GM23248 (cell line): ENCODE measurements around the gene FLRT1. TPM values are rescaled to one million over a fixed set of nuclear protein-coding genes. Genes with fewer than 3 reads are reported as not detected.

Experiments
- DNase-seq: peaks from one replicate; pipeline ENCODE4 v3.0.0-alpha.2; 2015
- H2AFZ ChIP-seq: fragments of 200-600 bp; sonication (generic); 2 replicates; pipeline ENCODE4 v1.6.1; 2016; ENCODE audit warnings: antibody characterized with exemption
- H3F3A ChIP-seq: fragments of 200-600 bp; sonication (generic); 2 replicates; pipeline ENCODE4 v1.6.1; 2016; ENCODE audit warnings: mild to moderate bottlenecking, antibody characterized with exemption, mixed run types; ENCODE audit not compliant: insufficient read depth
- H3K27ac ChIP-seq: fragments of 200-600 bp; sonication (generic); 2 replicates; pipeline ENCODE4 v1.5.1; 2016; ENCODE audit warnings: mild to moderate bottlenecking
- H3K27me3 ChIP-seq: fragments of 200-600 bp; sonication (generic); replicated peaks from 2 replicates; pipeline ENCODE4 v1.6.1; 2016; ENCODE audit warnings: mild to moderate bottlenecking; ENCODE audit not compliant: insufficient read depth
- H3K36me3 ChIP-seq: fragments of 200-600 bp; sonication (generic); 2 replicates; pipeline ENCODE4 v1.6.1; 2016; ENCODE audit warnings: low read depth, mild to moderate bottlenecking
- H3K4me1 ChIP-seq: fragments of 200-600 bp; sonication (generic); 2 replicates; pipeline ENCODE4 v1.6.1; 2016; ENCODE audit warnings: mild to moderate bottlenecking; ENCODE audit not compliant: insufficient read depth
- H3K4me2 ChIP-seq: fragments of 200-600 bp; sonication (generic); one replicate; pipeline ENCODE4 v1.6.1; 2016; ENCODE audit warnings: mild to moderate bottlenecking; ENCODE audit not compliant: unreplicated experiment
- H3K4me3 ChIP-seq: fragments of 200-600 bp; sonication (generic); 2 replicates; pipeline ENCODE4 v1.5.1; 2016; ENCODE audit warnings: mild to moderate bottlenecking
- H3K79me2 ChIP-seq: fragments of 200-600 bp; sonication (generic); 2 replicates; pipeline ENCODE4 v1.6.1; 2016; ENCODE audit warnings: mild to moderate bottlenecking; ENCODE audit not compliant: insufficient read depth
- H3K9ac ChIP-seq: fragments of 200-600 bp; sonication (generic); 2 replicates; pipeline ENCODE4 v1.6.1; 2016; ENCODE audit warnings: mild to moderate bottlenecking
- H3K9me2 ChIP-seq: fragments of 200-600 bp; sonication (generic); 2 replicates; pipeline ENCODE4 v1.6.1; 2016; ENCODE audit warnings: mixed run types, mild to moderate bottlenecking, moderate library complexity; ENCODE audit not compliant: insufficient read depth
- H3K9me3 ChIP-seq: fragments of 200-600 bp; sonication (generic); one replicate; pipeline ENCODE4 v1.6.1; 2017; ENCODE audit warnings: low read depth
- H4K20me1 ChIP-seq: fragments of 200-600 bp; sonication (generic); 2 replicates; pipeline ENCODE4 v1.6.0; 2016; ENCODE audit not compliant: insufficient read depth
- EZH2 ChIP-seq: fragments of 200-600 bp; sonication (generic); IDR thresholded peaks from 2 replicates; pipeline ENCODE4 v1.6.1; 2018; ENCODE audit warnings: antibody characterized with exemption, mild to moderate bottlenecking; ENCODE audit not compliant: insufficient read depth, poor library complexity, severe bottlenecking
- EZH2phosphoT487 ChIP-seq: fragments of 200-600 bp; sonication (generic); IDR thresholded peaks from 2 replicates; pipeline ENCODE4 v1.6.1; 2018; ENCODE audit warnings: antibody characterized with exemption, moderate library complexity, mild to moderate bottlenecking, low read depth; ENCODE audit not compliant: insufficient read depth
- WGBS, 2 experiments: methylation state at CpG; one replicate each; pipeline ENCODE4 v1.1.6; 2015 to 2017; ENCODE audit warnings: low lambda C conversion rate in 2 of 2, low coverage in 1 of 2; ENCODE audit errors: missing lambda C conversion rate in 2 of 2; 5-methylcytosine and 5-hydroxymethylcytosine counted together
- in situ Hi-C: fragments of 300-500 bp; cut with MboI; formaldehyde crosslinking; loops from 2 replicates; pipeline ENCODE4 v1.15.0; 2020
- polyA plus RNA-seq: library from polyadenylated mRNA; unstranded; fragments of >200 nt; fragmentation: Nextera tagmentation; extraction: Ambion mirVana; gene quantifications from 2 replicates; pipeline ENCODE4 v1.2.1, GENCODE V29; 2016
- total RNA-seq: library from RNA; depleted of rRNA; stranded (reverse); fragments of >200 nt; shearing (Covaris generic); gene quantifications from 2 replicates; pipeline ENCODE4 v1.2.3, GENCODE V29; 2014

FLRT1 gene
- total and polyA plus RNA-seq, 2 experiments from 2014 or later = 0.09 to 0.22 TPM

DNA sequence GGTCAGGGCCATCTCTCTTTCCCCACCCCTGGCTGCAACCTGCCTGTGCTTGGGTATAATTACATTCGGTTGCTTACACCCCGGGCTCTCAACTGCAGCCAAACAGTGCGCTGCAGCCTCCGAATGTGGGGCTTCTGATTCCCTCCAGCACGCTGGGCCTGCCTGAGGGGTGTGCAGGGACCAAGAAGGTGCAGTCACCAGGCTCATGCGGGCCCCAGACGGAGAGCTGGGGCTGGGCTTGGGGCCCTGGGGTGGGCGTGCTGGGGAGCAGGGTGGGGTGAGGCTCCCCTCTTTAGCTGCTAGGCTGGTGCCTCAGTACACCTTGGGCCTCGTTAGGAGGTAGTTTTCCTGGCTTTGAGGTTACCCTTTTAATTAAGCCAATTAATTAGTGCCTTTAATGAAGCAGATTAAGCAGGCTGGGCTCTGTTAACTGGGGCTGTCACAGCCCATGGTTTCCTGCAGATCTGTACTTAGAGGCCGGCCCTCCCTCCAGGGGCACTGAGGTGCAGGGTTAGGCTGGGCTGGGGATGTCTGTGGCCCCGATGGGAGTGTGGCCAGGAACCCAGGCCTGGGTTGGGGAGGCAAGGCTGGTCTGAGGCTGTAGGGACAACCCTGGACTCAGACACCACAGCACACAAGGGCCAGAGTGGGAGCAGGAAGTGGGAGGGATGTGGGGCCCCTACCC, 17.3 kb downstream of the FLRT1 start:
- H3K27ac ChIP-seq = no peak overlapping the region
- H3K79me2 ChIP-seq = no peaks in the 10 kb centered on the region
- H3K9me2 ChIP-seq = no peaks in the 10 kb centered on the region
- no peaks in the 10 kb centered on the region for H4K20me1 ChIP-seq
- no peak overlapping the region for H3K4me2 ChIP-seq
- no peaks in the 10 kb centered on the region for H3K4me1 ChIP-seq
- no peak overlapping the region for H3K4me3 ChIP-seq
- H3K27me3 ChIP-seq = no peaks in the 10 kb centered on the region
- WGBS, 2 experiments = 81 to 85% methylated on average over 11 of the region's 11 CpGs
- TF ChIP-seq EZH2 (no peak), EZH2phosphoT487 (no peak)
- no peak overlapping the region for H2AFZ ChIP-seq
- in situ Hi-C loops = no loop called here
- H3K9ac ChIP-seq = no peak overlapping the region
- no peaks in the 10 kb centered on the region for H3F3A ChIP-seq
- no peak for DNase-seq
- no peaks in the 10 kb centered on the region for H3K36me3 ChIP-seq
- no peaks in the 10 kb centered on the region for H3K9me3 ChIP-seq

DNA sequence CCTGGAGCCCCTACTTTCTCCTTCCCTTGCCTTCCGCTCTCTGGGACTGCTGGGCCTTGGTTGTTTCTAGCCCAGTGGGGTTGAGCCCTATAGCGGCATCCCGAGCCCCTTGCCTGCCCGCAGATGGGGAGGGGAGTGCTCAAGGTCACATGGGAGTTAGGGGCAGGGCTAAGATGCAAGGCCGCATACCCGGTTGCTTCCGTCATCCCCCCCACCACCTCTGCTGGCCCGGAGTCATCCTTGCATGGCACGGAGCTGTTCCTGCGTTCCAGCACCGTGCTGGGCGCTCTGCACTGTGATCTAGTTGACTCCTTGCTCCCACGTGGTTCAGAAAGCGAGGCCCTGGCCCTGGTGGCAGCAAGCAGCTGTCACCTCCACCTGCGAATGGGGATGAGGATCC, 18.0 kb downstream of the FLRT1 start:
- H3K4me2 ChIP-seq = no peak overlapping the region
- DNase-seq = no peak
- no peaks in the 10 kb centered on the region for H3K9me2 ChIP-seq
- no peak overlapping the region for H2AFZ ChIP-seq
- no peaks in the 10 kb centered on the region for H4K20me1 ChIP-seq
- H3K9ac ChIP-seq = no peak overlapping the region
- no peak overlapping the region for H3K4me3 ChIP-seq
- H3K27ac ChIP-seq = no peak overlapping the region
- 81 to 82% methylated on average over 15 of the region's 15 CpGs for WGBS, 2 experiments
- no peaks in the 10 kb centered on the region for H3K79me2 ChIP-seq
- no peaks in the 10 kb centered on the region for H3K4me1 ChIP-seq
- H3K27me3 ChIP-seq = no peaks in the 10 kb centered on the region
- no peaks in the 10 kb centered on the region for H3F3A ChIP-seq
- TF ChIP-seq EZH2phosphoT487 (no peak), EZH2 (no peak)
- no peaks in the 10 kb centered on the region for H3K9me3 ChIP-seq
- in situ Hi-C loops = no loop called here
- no peaks in the 10 kb centered on the region for H3K36me3 ChIP-seq

DNA sequence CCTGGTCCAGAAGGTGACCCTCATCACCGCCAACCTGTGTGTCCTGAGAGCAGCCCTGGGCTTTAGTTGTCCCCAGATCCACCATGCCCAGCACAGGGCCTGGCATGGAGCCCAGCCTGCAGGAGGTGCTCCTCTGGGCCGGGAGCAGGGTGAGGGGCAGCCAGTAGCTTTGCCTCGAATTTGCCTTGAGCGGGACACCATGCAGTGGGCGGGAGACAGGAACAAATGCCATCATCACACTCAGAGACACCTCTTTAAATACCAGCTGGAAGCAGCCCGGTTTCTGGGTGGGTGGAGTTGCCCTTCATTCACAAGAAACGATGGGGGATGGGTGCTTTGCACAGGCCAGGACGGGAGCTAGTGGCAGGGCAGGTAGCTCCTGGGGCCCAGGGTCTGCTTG, 19.3 kb downstream of the FLRT1 start:
- H3K27ac ChIP-seq = no peak overlapping the region
- no peak overlapping the region for H3K4me3 ChIP-seq
- in situ Hi-C loops = no loop called here
- H3K4me2 ChIP-seq = no peak overlapping the region
- no peak overlapping the region for H3K9ac ChIP-seq
- no peaks in the 10 kb centered on the region for H3K36me3 ChIP-seq
- H3K9me3 ChIP-seq = no peaks in the 10 kb centered on the region
- H3K4me1 ChIP-seq = no peaks in the 10 kb centered on the region
- no peaks in the 10 kb centered on the region for H3K79me2 ChIP-seq
- H3F3A ChIP-seq = no peaks in the 10 kb centered on the region
- H3K9me2 ChIP-seq = no peaks in the 10 kb centered on the region
- DNase-seq = peak; percentile 9
- TF ChIP-seq EZH2phosphoT487 (no peak), EZH2 (no peak)
- no peak overlapping the region for H2AFZ ChIP-seq
- 47 to 49% methylated on average over 8 of the region's 8 CpGs for WGBS, 2 experiments
- no peaks in the 10 kb centered on the region for H3K27me3 ChIP-seq
- H4K20me1 ChIP-seq = no peaks in the 10 kb centered on the region

DNA sequence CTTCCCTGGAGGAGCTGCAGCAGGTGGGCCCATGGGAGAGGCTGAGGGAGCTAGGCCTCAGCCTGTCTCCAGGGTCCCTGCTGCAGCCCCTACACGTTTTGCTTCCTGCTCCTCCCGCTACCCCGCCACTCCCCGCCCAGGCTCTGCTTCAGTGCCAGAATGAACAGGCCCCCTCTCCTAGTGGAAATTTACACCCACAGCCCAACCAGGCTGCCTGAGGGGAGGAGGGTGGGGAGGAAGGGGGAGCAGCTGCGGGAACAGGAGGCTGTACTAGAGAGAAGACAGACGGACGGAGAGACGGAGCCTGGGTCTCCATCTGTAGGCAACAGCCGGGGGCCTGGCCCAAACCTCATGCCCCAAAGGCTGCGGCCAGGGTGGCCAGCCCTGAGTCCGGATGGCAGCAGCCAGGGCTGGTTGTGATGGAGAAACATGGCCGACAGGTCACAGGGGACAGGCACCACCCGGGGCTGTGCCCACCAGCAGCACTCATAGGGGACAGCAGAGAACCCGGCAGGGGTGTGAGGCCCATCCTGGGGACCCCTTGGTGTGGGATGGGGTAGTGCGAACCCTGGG, 20.6 kb downstream of the FLRT1 start:
- Histone ChIP-seq H3K36me3 (no peaks in the 10 kb centered on the region), H2AFZ (no peak overlapping the region), H3K79me2 (no peaks in the 10 kb centered on the region), H3K27ac (no peak overlapping the region), H3K4me1 (no peaks in the 10 kb centered on the region), H3K27me3 (no peaks in the 10 kb centered on the region), H3K9ac (no peak overlapping the region), H3F3A (no peaks in the 10 kb centered on the region), H4K20me1 (no peaks in the 10 kb centered on the region), H3K9me3 (no peaks in the 10 kb centered on the region), H3K4me2 (no peak overlapping the region), H3K4me3 (no peak overlapping the region), H3K9me2 (no peaks in the 10 kb centered on the region)
- TF ChIP-seq EZH2 = no peak
- 93 to 94% methylated on average over 14 to 15 of the region's 15 CpGs for WGBS, 2 experiments
- in situ Hi-C loops = no loop called here
- DNase-seq = no peak
